ENCODE data around the gene HSPH1. TPM values are rescaled to one million over a fixed set of nuclear protein-coding genes. Genes with fewer than 3 reads are reported as not detected.

The HSPH1 gene
- total RNA-seq, 3 donors from 2014 or later = 24.3 to 80.0 (median 44.0) TPM

GRCh38 chr13:31093145-31093885 is 68.4 kb downstream of the HSPH1 start:
- no peak overlapping the region for H3K4me3 ChIP-seq
- H3K9me3 ChIP-seq = no peaks in the 10 kb centered on the region
- no peaks in the 10 kb centered on the region for H3K36me3 ChIP-seq (ENCODE audit: low read depth)
- no peak for TF ChIP-seq CTCF (IDR thresholded peaks at IDR 0.05)
- intact Hi-C loops (cut with DNase I, micrococcal nuclease) = no loop called here
- ATAC-seq (no peak), DNase-seq (no peak)
- no peaks in the 10 kb centered on the region for H3K4me1 ChIP-seq (ENCODE audit: low read depth)

- ATAC-seq (no peak), DNase-seq (no peak)
- H3K4me3 ChIP-seq = no peak overlapping the region
- no peak for TF ChIP-seq CTCF (IDR thresholded peaks at IDR 0.05)
- intact Hi-C loops (cut with DNase I, micrococcal nuclease) = no loop called here
- H3K36me3 ChIP-seq (ENCODE audit: low read depth) = no peaks in the 10 kb centered on the region
- no peaks in the 10 kb centered on the region for H3K9me3 ChIP-seq
- no peaks in the 10 kb centered on the region for H3K4me1 ChIP-seq (ENCODE audit: low read depth)
Observed at GRCh38 chr13:31092646-31093045, 69.1 kb downstream of the HSPH1 start.

GRCh38 chr13:31090961-31091624 is 70.6 kb downstream of the HSPH1 start:
- intact Hi-C loops (cut with DNase I, micrococcal nuclease) = no loop called here
- TF ChIP-seq CTCF (IDR thresholded peaks at IDR 0.05) = no peak
- no peaks in the 10 kb centered on the region for H3K4me1 ChIP-seq (ENCODE audit: low read depth)
- H3K4me3 ChIP-seq = no peak overlapping the region
- DNase-seq (no peak), ATAC-seq (no peak)
- H3K36me3 ChIP-seq (ENCODE audit: low read depth) = no peaks in the 10 kb centered on the region
- H3K9me3 ChIP-seq = no peaks in the 10 kb centered on the region

DNA sequence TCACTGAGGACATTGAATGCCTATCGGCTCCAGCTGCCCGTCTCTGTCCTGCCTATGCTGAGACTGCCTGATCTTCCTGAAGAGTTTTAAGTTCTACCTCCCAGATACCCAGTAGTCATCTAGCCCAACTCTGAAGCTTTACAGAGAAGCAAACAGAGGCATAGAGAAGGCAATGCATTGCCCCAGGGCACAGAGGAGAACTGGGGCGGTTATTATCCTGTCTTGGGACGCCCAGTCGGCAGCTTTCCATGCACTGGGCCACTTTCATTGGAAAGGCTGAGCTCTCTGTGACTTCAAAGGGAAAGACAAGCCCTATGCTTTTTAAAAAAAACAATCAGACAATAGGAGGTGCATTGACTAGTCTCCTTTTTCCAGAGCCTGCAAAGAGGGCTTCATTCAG is 71.6 kb downstream of the HSPH1 start:
- H3K4me3 ChIP-seq = no peak overlapping the region
- ATAC-seq = no peak
- TF ChIP-seq CTCF (IDR thresholded peaks at IDR 0.05) = no peak
- no peaks in the 10 kb centered on the region for H3K9me3 ChIP-seq
- H3K36me3 ChIP-seq (ENCODE audit: low read depth) = no peaks in the 10 kb centered on the region
- no peak for DNase-seq
- H3K4me1 ChIP-seq (ENCODE audit: low read depth) = no peaks in the 10 kb centered on the region
- intact Hi-C loops (cut with DNase I, micrococcal nuclease) = no loop called here

DNA sequence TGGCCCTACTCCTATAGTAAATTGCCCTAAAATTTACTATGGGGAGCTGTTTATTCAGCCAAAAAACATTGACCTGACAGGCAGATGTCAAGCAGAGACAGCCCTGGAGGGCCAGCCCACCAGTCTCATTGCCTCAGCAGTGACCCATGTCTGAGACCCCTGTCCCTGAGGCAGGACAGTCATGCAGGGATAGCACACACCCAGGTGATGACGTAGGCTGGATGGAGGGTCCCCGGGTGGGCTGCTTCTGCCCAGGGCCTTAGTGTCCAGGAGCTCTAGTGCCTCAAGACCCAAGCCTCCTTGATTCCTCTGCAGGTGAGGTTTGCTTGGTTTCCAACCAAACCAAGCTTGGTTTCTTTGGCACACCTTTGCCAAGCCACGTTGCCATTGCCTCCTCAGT is 72.1 kb downstream of the HSPH1 start:
- TF ChIP-seq CTCF (IDR thresholded peaks at IDR 0.05) = no peak
- Histone ChIP-seq H3K4me1 (ENCODE audit: low read depth) (no peaks in the 10 kb centered on the region), H3K36me3 (ENCODE audit: low read depth) (no peaks in the 10 kb centered on the region), H3K4me3 (no peak overlapping the region), H3K9me3 (no peaks in the 10 kb centered on the region)
- intact Hi-C loops (cut with DNase I, micrococcal nuclease) = no loop called here
- no peak for DNase-seq
- ATAC-seq = no peak

Data from mucosa of descending colon (tissue), 3 donors.